GM19452 (cell line): ENCODE measurements around the gene GLIS1.

Source experiments
- ATAC-seq: cut with Tn5 transposase; IDR thresholded peaks from one replicate; pipeline ENCODE4 v1.9.1; 2021; ENCODE audit not compliant: unreplicated experiment

GLIS1 gene

GRCh38 chr1:53477651-53478501 lies 261.1 kb downstream of the GLIS1 start:
- ATAC-seq = no peak

- ATAC-seq = no peak
These were observed 262.4 kb downstream of the GLIS1 start for GRCh38 chr1:53476579-53476978.

GRCh38 chr1:53475664-53476063 lies 263.3 kb downstream of the GLIS1 start:
- ATAC-seq = no peak

- ATAC-seq = no peak
These were observed 265.5 kb downstream of the GLIS1 start for GRCh38 chr1:53473463-53473862.

GRCh38 chr1:53471000-53471399 lies 268.0 kb downstream of the GLIS1 start:
- no peak for ATAC-seq

- no peak for ATAC-seq
These were observed 268.4 kb downstream of the GLIS1 start for GRCh38 chr1:53470584-53470983.

- ATAC-seq = no peak
These were observed 268.8 kb downstream of the GLIS1 start for GRCh38 chr1:53470155-53470554.

GRCh38 chr1:53469373-53469772 lies 269.6 kb downstream of the GLIS1 start:
- ATAC-seq = no peak

- no peak for ATAC-seq
These were observed 270.6 kb downstream of the GLIS1 start for GRCh38 chr1:53468374-53468773.

GRCh38 chr1:53467391-53467790 lies 271.6 kb downstream of the GLIS1 start:
- no peak for ATAC-seq

GRCh38 chr1:53465023-53465957 lies 273.7 kb downstream of the GLIS1 start:
- no peak for ATAC-seq

GRCh38 chr1:53463961-53464899 lies 274.7 kb downstream of the GLIS1 start:
- no peak for ATAC-seq

GRCh38 chr1:53462769-53463501 lies 276.0 kb downstream of the GLIS1 start:
- ATAC-seq = no peak

- ATAC-seq = no peak
These were observed 276.8 kb downstream of the GLIS1 start for GRCh38 chr1:53462193-53462592.

GRCh38 chr1:53461323-53462044 lies 277.5 kb downstream of the GLIS1 start:
- ATAC-seq = no peak

GRCh38 chr1:53460666-53461322 lies 278.2 kb downstream of the GLIS1 start:
- no peak for ATAC-seq

- no peak for ATAC-seq
These were observed 278.7 kb downstream of the GLIS1 start for GRCh38 chr1:53460211-53460634.

GRCh38 chr1:53459321-53460175 lies 279.4 kb downstream of the GLIS1 start, which contains the start of gene DMRTB1:
Gene DMRTB1 (plus strand): TSS chr1:53459399. CDS start chr1:53459454, 55 bp downstream.
- no peak for ATAC-seq
